Endothelial cell of hepatic sinusoid (primary cell): ENCODE measurements around the gene PTOV1.

Source experiments
- in situ Hi-C: cut with HindIII; loops from 2 replicates; pipeline ENCODE4 v1.10.0; 2017; ENCODE audit warnings: low sequenced_read_pairs

PTOV1 gene

DNA sequence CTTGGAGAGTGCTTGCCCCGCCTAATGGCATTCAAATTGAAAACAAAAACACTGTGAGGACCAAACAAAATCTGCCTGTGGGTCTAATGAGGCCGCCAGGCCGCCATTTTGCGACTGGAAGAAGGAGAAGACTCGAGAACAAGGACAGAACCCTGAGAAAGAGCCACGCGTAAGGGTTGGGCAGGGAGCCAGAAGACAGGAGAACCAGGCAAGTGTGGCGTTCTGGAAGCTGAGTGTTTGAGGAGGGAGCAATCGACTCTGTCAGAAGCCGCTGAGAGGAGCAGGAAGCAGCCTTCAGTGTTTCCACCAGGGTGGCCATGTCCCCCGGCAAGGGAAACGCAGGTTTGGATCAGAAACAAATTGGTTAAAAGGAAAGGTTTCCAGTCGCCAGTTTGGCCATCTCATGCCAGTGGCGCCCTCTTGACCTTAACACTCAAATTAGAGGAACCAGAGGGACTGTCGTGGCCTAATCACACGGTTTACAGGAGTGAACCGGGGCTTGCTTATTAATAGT, 10.2 kb upstream of the PTOV1 start:
- in situ Hi-C loops: no loop called here

DNA sequence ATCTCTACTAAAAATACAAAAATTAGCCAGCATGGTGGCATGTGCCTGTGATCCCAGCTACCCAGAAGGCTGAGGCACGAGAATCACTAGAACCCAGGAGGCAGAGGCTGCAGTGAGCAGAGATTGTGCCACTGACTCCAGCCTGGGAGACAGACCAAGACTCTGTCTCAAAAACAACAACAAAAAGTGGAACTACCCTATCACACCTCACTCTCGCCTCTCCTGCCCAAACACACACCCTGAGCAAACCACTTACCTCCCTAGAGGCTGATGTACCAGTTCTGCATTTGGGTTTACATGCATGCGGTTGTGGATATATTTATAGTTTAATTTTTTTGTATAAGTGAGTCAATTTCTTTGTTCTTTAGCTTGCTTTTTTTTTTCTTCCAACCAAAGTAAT, 7.7 kb upstream of the PTOV1 start:
- in situ Hi-C loops: no loop called here

DNA sequence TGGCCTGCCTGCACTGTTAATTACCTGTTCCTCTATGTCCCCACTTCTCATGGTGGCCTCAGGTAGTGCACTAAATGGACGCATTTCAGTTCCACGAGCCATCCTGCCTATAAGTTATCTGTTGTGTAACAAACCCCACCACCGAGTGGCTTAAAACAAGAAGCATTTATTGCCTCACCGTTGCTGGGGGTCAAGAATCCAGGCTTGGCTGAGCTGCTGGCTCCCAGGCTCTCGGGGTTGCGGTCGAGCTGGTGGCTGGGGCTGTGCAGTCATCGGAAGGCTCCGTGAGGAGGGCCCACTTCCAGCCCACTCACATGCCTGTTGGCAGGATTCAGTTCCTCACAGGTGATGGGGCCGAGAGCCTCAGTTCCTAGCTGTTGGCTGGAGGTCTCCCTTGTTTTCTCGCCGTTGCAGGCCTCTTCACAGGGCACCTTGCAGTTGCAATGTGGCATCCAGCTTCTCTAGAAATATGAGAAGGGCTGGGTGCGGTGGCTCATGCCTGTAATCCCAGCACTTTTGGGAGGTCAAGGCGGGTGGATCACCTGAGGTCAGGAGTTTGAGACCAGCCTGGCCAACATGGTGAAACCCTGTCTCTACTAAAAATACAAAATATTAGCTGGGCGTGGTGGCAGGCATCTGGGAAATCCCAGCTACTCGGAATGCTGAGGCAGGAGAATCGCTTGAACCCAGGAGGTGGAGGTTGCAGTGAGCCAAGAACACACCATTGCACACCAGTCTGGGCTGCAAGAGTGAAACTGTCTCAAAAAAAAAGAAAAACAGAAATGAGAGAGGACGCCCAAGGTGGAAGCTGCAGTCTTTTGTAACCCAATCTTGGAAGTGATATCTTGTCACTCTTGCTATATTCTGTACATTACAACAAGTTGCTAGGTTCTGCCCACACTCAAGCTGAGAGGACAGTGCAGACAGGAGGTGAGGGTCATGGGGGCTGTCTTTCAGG, 6.5 kb upstream of the PTOV1 start:
- in situ Hi-C loops: no loop called here

DNA sequence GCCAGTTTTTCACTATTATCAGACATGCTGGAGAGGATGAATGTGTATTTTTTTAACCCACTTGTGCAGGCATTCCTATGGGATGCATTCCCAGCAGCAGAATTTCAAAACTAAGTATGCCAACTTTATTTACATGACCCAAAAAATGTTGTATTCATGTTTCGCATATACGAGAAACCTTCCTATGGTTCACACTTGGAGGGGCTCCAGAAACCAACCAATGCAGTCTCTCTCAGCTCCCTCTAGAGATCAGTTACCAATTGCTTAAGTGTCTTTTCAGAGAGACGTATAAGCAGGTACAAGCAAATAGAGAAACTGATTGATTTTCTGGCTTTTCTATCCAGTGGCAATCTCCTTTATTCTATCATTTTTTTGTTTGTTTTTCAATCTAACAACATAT, 5.5 kb upstream of the PTOV1 start:
- in situ Hi-C loops: no loop called here

DNA sequence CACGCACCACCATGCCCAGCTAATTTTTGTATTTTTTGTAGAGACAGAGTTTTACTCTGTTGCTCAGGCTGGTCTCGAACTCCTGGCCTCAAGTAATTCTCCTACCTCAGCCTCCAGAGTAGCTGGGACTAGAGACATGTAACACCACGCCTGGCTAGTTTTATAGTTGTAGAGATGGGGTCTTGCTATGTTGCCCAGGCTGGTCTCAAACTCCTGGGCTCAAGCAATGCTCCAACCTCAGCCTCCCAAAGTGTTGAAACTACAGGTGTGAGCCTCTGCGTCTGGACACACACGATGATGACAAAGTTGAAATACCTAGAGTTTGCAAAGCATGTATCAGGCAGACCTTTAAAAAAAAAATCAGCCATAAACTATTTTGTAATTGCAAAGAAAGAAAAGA, 4.6 kb upstream of the PTOV1 start:
- in situ Hi-C loops: no loop called here

DNA sequence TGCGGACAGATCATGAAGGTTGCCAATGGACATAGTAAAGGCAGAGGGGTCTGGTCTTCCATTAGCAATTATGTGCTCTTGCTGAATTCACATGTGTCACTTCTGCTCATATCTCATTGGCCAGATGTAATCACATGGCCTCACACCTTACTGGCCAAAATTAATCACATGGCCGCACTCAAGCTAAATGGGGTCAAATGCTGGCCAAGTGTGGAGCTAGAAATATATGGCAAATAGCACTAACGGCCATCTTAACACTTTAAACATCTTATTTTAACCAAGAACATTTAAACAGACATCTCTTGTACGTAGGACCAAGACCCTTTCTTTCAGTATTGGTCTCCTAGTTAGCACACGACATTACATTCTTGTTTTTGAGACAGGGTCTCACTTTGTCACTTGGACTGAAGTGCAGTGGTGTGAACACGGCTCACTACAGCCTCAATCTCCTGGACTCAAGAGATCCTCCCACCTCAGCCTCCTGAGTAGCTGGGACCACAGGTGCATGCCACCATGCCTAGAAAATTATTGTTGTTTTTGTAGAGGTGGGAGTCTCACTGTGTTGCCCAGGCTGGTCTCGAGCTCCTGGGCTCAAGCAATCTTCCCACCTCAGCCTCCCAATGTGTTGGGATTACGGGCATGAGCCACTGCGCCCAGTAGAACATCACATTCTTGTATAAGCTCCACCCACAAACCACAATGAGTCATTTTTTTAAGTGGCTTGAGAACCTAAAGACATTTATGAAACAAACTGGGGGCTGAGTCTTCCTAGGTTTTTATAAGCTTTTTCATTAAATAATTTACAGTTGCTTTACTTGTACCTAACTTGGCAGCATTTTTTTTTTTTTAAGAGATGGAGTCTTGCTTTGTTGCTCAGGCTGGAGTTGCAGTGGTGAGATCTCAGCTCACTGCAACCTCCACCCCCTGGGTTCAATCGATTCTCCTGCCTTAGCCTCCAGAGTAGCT, 2.9 kb upstream of the PTOV1 start:
- in situ Hi-C loops: no loop called here

DNA sequence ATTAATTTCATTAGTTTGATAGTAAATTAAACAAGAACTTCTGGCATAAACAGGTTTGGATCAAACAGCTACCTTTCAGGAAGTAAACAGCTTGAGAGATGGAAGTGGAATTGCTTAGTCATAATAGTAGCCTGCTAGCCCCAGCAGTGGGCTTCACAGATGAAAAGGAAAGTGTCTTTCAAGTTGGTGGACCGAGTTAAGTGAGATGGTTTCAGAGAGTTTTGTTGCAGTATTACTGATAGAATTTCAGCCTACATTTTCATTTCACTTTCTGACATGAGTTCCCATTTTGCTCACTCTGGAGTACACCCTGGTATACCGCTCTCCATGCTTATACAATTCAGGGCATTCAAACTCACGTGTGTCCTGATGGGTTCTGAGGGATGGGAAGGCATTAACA, 2.0 kb upstream of the PTOV1 start:
- in situ Hi-C loops: no loop called here

DNA sequence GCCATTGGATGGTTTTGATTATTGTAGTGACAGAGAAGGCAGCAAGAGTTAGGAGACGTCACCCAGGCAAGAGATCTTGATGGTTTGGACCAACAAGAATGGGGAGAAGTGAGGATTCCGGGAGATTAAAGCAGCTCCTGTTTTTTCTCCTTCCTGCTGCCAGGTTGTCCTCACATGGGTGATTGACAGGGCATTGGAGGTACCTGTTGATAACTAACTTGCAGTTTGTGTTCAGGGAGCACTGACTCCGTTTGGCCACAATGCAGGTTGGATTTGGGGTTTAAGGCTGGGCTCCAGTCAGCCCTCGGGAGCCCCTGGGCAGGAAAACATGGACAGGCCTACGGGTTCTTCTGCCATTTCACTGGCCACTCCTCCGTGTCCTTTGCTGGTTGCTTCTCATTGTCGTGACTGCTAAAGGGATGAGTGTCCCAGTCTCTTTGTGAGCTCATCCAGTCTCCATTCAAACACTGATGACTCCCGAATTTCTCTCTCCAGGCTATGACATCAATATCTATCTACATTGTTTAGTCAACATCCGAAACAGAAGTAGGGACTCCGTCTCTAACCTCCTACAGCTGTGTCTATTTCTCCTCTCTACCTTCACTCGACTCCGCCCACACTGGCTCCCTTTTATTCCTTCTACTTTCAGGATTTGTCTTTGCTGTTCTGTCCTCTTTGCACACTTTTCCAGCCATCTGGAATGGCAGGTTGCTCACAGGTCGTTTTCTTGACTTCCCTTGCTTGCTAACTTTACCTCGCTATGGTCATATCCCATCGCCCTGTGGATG, 1.3 kb upstream of the PTOV1 start:
- in situ Hi-C loops: loop anchor here (5.0 kb wide), 2 partner anchors 43 to 97 kb away; no protein-coding TSS in a partner anchor

DNA sequence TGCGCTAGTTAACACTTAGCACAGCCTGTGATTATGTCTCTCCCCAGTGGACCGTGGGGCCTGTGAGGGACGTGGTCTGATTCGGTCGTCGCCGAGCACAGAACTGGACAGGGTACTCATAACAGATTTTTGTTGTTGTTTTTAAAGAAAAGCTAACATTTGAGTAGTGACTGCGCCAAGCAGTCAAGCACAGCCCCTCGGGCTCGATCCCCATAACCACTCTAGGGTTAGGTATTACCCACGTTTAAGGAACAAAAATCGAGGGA, 805 bp upstream of the PTOV1 start:
- in situ Hi-C loops: loop anchor here (5.0 kb wide), 2 partner anchors 42 to 98 kb away; no protein-coding TSS in a partner anchor

DNA sequence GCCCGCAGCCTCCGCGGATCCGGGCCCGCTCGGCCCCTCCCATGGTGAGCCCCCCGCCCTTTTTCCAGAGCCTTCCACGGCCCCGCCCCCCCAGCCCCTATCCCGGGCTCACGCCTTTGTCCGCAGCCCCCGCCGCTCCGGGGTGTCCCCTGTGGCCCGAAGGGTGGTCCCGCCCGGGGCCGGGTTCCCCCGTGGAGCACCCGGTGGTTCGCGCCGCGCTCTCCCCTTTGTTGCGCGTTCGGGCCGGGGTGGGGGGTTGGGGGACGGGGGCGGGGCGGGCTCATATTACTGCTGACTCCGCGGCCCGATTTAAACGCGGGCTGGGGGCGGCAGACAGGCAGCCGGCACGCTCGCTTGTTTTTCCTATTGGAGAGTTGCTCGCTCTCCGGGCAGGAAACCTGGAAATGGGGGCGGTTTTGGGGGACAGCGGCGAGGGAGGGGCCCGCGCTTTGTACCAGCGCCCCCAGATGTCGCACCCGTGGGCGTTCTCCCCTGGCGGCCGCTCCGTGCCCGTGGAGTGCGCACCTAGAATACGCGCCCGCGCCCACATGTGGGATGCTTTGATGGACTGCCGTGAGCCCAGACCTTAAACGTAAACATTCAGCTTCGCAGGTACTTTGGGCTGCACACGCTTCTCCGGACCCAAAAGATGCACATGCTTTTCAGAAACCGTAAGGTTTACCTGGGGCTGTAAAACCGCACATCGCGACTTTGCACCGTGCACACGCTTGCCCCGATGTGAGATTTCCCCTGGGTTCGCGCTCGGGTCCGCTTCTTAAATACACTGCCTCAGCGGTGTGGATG, 699 bp downstream of the PTOV1 start:
- in situ Hi-C loops: loop anchor here (5.0 kb wide), 2 partner anchors 41 to 99 kb away; no protein-coding TSS in a partner anchor

DNA sequence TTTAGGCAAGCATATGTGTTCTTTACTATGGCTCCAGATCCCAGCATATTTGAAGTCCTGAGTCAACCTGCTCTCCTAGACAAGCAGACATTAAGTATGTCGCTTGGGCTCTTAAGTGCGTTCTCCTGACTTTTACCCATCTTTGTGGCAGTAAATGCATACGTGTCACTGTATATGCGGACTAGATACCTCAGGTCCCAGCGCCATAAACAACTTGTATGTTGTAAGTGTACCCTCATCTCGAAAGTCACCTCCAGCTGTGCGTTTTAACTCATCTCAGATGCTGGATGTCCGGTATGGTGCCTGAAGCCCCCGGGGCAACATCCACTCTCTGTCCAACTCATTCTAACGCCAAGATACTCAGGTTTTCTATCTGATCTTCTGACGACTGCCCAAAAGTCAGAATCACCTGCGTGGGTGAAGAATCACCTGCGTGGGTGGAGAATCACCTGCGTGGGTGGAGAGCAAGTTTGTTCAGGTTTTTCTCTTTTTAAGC, 1.7 kb downstream of the PTOV1 start:
- in situ Hi-C loops: loop anchor here (5.0 kb wide), 2 partner anchors 40 to 100 kb away; no protein-coding TSS in a partner anchor

DNA sequence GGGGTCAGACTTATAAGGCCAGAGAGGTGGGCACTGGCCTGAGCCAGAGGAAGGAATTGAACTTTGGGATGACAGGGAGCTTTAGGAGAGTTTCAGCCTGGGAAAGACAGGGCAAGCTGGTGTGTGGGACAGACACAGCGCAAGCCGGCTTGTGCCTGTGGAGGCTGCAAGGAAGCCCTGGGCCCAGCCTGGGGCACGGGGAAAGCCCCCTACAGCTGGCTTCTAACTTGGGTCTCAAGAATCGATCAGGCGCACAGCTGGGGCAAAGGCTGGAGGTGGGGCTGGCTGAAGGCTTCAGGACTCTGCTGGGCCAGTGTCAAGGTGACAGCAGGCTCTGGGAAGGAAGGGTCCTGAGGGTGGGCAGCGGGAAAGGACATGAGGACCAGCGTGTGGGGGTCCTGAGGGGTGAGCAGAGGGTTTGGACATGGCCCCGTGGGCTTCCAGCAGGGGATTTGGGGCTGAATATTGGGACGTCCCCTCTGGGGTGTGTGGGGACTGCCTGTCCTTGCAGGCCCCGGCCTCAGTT, 3.0 kb downstream of the PTOV1 start:
- in situ Hi-C loops: loop anchor here (5.0 kb wide), 2 partner anchors 38 to 102 kb away; no protein-coding TSS in a partner anchor

DNA sequence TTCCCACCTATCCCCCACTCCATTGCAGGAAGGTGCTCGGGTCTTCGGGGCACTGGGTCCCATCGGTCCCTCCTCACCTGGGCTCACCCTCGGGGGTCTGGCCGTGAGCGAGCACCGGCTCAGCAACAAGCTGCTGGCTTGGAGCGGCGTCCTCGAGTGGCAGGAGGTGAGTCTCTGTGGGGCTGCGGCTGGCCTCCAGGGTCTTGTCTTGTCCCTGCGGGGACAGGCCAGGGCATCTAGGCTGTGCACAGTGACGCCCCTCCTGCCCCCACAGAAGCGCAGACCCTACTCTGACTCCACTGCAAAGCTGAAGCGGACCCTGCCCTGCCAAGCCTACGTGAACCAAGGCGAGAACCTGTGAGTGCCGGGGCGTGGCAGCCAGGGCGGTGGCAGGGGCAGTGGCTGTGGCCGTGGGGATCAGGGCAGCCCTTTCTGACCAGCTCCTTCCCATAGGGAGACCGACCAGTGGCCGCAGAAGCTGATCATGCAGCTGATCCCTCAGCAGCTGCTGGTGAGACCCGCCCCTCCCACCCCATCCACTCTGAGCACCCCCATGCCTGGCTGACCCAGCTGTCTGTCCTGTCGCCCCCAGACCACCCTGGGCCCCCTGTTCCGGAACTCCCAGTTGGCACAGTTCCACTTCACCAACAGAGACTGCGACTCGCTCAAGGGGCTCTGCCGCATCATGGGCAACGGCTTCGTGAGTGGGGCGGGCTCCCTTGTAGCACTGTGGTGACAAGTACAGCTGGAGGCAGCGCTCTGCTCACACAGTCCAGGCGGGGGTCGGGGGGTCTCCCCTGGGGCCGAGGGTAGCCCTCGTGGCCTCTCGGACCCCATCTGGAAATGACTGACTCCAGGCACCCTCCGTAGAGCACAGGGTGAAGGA, 3.7 kb downstream of the PTOV1 start:
- in situ Hi-C loops: loop anchor here (5.0 kb wide), 2 partner anchors 38 to 102 kb away; no protein-coding TSS in a partner anchor

DNA sequence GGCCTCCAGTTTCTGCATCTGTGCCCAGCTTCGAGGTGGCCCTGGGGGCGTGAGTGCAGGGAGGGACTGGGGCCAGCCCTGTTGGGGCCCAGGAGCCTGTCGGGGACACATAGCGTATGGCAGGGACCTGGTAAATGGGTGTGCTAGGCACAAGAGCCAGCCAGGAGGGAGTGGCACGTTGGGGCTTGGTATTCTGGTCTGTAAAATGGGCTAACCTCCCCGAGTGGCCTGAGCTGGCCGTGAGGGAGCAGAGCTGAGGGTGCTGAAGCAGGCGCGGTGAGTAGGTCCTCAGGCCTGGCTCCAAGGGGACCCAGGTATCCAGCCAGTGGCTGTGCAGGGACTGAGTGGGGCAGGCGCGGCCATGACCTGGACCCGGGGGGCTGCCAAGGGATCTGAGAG, 4.3 kb downstream of the PTOV1 start:
- in situ Hi-C loops: no loop called here

DNA sequence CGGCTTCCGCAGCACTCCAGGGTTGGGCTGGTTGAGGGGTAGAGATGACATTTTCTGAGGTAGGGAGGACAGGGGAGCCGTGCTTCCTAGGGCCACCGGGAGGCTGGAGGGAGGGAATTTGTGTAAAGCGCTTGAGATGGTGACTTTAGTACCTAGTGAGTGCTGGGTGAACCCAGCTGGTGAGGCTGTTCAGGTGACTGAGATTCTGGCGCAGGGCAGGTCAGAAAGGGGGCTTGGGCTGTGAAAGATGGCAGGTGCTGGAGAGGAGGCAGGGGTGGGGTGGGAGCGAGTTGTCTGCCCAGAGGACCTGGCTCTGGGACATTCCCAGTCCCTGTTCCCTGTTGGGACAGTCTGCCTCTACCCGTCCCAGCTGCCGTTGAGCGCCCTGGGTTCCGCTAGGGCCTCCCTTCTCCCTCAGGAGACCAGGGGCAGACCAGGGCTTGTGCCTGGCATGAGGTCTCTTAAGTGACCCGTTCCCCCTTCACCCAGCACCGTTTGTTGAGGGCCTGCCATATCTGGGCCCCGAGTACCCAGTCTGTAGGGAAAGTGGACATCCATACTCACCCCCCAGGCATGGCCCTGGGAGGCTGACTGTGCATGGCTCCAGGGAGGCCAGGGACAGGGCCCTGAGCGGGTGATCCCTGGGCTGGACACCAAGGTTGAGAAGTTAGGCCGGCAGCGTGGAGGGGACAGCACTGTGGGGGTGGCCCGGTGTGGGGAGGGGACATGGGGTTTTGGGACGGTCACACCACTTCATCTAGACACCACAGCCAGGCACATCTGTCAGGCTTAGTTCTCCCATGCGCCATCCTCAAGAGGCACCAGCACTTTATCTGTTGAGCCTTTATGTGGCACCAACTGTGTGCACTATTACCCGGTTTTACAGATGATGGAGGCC, 5.0 kb downstream of the PTOV1 start:
- in situ Hi-C loops: no loop called here

DNA sequence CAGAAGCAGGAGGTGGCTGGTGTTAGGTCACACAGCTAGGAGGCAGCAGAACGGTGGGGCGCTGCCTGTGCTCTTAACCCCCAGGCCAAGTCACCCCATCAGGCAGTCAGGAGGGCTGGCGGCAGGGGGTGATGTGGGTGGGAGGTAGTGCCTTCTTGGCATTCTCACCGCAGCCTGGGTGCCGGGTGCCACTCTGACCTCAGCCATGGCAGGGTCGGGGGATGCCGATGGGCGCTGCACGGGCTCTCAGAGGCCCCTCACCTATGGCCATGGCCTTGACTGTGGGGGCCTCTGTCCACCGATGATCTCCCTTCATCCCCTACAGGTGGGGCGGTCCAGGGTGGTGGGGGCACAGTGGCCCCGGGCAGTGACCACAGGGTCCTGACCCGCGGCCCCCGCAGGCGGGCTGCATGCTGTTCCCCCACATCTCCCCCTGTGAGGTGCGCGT, 5.6 kb downstream of the PTOV1 start:
- in situ Hi-C loops: no loop called here
